HUES6 (cell line): ENCODE measurements around the gene WBP2.
A peak's percentile ranks its signal among the peaks of the same experiment; 100 is the strongest.

ENCODE experiments used
- H3K27ac ChIP-seq: 2 replicates; pipeline ENCODE4 v1.7.0; 2013; ENCODE audit warnings: low read depth, mild to moderate bottlenecking, low read length, inconsistent platforms
- H3K27me3 ChIP-seq: 2 replicates; pipeline ENCODE4 v1.6.1; 2013; ENCODE audit warnings: low read length; ENCODE audit not compliant: control insufficient read depth, insufficient read depth
- H3K36me3 ChIP-seq: 2 replicates; pipeline ENCODE4 v1.6.1; 2013; ENCODE audit warnings: low read length; ENCODE audit not compliant: control insufficient read depth, insufficient read depth
- H3K4me1 ChIP-seq: 2 replicates; pipeline ENCODE4 v1.6.1; 2013; ENCODE audit warnings: low read length; ENCODE audit not compliant: control insufficient read depth, insufficient read depth
- H3K4me3 ChIP-seq: 2 replicates; pipeline ENCODE4 v1.5.1; 2013; ENCODE audit warnings: low read depth, low read length
- H3K9ac ChIP-seq: one replicate; pipeline ENCODE4 v1.6.1; 2013; ENCODE audit warnings: mild to moderate bottlenecking, low read length
- H3K9me3 ChIP-seq: 2 replicates; pipeline ENCODE4 v1.6.1; 2013; ENCODE audit warnings: low read depth, low read length; ENCODE audit not compliant: control insufficient read depth, insufficient read depth

Gene WBP2

DNA sequence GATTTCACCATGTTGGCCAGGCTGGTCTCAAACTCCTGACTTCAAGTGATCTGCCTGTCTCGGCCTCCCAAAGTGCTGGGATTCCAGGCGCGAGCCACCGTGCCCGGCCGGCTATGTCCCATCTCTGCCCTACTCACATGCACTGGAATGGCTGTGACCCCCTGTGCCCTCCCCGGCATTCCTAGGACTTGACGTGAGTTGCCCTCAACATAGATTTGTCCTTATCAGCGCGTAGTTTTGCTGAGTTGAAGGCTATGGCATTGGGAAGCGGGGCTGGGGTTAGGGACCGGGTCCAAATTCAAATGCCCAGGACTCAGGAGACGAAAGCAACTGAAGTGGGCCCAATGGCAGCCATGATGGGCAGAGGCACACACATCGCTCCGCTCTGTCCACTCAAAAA, 16.7 kb downstream of the WBP2 start:
- Histone ChIP-seq H3K9me3 (no peaks in the 10 kb centered on the region), H3K9ac (no peak overlapping the region), H3K4me3 (no peak overlapping the region), H3K27me3 (no peaks in the 10 kb centered on the region), H3K36me3 (no peaks in the 10 kb centered on the region), H3K27ac (no peak overlapping the region), H3K4me1 (peaks cover 12% of the 10 kb centered on the region)

- no peaks in the 10 kb centered on the region for H3K27me3 ChIP-seq
- no peak overlapping the region for H3K4me3 ChIP-seq
- H3K9ac ChIP-seq = no peak overlapping the region
- H3K36me3 ChIP-seq = no peaks in the 10 kb centered on the region
- no peaks in the 10 kb centered on the region for H3K9me3 ChIP-seq
- peaks cover 16% of the 10 kb centered on the region for H3K4me1 ChIP-seq
- no peak overlapping the region for H3K27ac ChIP-seq
These were observed 17.2 kb downstream of the WBP2 start for GRCh38 chr17:75837899-75838298.

DNA sequence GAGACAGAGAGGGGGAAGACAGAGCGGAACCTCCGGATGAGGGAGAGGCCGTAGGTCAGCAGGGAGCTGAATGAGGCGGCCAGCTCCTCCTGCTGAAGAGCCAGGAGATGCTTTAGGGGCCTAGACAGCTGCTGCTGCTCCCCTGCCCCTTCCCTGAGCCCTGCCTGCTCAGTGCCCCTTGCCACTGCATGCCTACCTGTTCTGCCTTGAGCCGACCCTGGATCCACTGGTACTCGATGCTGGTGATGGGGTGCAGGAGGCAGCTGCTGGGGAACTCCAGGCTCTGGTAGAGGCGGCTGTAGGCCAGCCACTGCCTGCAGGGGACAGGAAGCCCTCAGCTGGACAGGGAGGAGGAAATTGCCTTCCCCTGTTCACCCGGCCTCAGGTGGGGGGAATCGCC, 18.5 kb downstream of the WBP2 start:
- Histone ChIP-seq H3K9ac (no peak overlapping the region), H3K4me1 (peaks cover 24% of the 10 kb centered on the region), H3K4me3 (no peak overlapping the region), H3K27me3 (no peaks in the 10 kb centered on the region), H3K36me3 (no peaks in the 10 kb centered on the region), H3K9me3 (no peaks in the 10 kb centered on the region), H3K27ac (no peak overlapping the region)

GRCh38 chr17:75835654-75835987, 19.5 kb downstream of the WBP2 start:
- Histone ChIP-seq H3K36me3 (no peaks in the 10 kb centered on the region), H3K9me3 (no peaks in the 10 kb centered on the region), H3K4me1 (peaks cover 30% of the 10 kb centered on the region), H3K4me3 (no peak overlapping the region), H3K9ac (no peak overlapping the region), H3K27ac (no peak overlapping the region), H3K27me3 (no peaks in the 10 kb centered on the region)

- Histone ChIP-seq H3K9me3 (no peaks in the 10 kb centered on the region), H3K27me3 (no peaks in the 10 kb centered on the region), H3K4me3 (no peak overlapping the region), H3K9ac (no peak overlapping the region), H3K27ac (no peak overlapping the region), H3K36me3 (no peaks in the 10 kb centered on the region), H3K4me1 (peaks cover 35% of the 10 kb centered on the region)
These were observed 20.0 kb downstream of the WBP2 start for GRCh38 chr17:75834928-75835653.

GRCh38 chr17:75834279-75834920, 20.7 kb downstream of the WBP2 start:
- Histone ChIP-seq H3K4me1 (peaks cover 35% of the 10 kb centered on the region), H3K27me3 (no peaks in the 10 kb centered on the region), H3K4me3 (no peak overlapping the region), H3K27ac (no peak overlapping the region), H3K9ac (no peak overlapping the region), H3K36me3 (no peaks in the 10 kb centered on the region), H3K9me3 (no peaks in the 10 kb centered on the region)

DNA sequence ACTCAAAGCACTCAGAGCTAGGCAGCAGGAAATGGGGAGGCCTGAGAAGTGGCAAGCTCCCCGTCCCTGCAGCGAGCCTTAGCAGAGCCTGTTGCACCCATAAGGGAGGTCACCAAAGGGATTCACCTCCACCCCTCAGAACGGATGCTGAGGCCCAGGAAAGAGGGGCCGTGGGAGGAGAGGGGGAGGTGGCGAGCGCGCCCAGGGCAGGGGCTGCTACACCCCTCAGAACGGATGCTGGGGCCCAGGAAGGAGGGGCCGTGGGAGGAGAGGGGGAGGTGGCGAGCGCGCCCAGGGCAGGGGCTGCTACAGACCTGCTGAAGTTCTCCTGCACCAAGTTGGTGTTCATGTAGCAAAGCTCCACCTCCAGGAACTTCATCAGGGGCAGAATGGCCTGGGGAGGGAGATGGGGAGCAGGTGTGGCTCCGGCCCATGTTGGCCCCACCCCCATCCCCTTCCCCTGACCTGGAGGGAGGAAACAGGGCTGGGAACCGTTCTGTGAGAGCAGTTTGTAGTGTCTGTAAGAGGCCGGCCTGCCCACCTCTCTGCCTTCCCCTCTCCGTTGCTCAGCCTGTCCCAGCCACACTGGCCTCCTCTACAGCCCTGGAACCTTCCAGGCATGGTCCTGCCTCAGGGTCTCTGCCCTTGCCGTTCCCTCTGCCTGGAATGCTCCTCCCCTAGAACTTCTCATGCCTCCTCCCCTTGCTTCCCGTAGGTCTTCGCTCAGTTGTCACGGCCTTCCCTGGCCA, 22.3 kb downstream of the WBP2 start:
- H3K36me3 ChIP-seq = no peaks in the 10 kb centered on the region
- no peaks in the 10 kb centered on the region for H3K27me3 ChIP-seq
- H3K9me3 ChIP-seq = no peaks in the 10 kb centered on the region
- peaks cover 42% of the 10 kb centered on the region for H3K4me1 ChIP-seq
- no peak overlapping the region for H3K27ac ChIP-seq
- H3K4me3 ChIP-seq = peak overlapping the region; percentile 37
- H3K9ac ChIP-seq = peak overlapping the region; percentile 19

DNA sequence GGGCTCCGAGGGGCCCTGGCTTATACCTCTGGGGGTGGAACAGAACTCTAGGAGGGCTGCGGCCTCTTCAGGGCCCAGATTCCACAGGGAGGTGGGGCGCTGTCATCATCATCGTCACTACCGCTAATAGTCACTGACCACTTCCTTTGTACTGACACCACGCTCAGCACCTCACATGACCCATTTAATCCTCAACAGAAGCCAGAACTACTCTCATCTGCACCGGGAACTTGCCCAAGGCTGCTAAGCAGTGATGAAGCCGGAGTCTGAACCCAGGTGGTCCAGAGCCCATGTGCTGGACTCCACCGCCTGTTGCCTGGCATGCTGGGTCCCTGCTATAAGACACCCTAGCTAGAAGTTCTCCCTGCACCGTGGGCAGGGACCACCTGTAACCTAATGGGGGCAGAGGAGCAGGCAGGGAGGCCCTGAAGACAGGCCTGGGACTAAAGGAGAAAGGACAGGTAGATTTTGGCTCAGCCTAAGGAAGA, 22.9 kb downstream of the WBP2 start:
- H3K4me1 ChIP-seq = peaks cover 47% of the 10 kb centered on the region
- H3K36me3 ChIP-seq = no peaks in the 10 kb centered on the region
- peak overlapping the region; percentile 37 for H3K4me3 ChIP-seq
- H3K9me3 ChIP-seq = no peaks in the 10 kb centered on the region
- no peaks in the 10 kb centered on the region for H3K27me3 ChIP-seq
- no peak overlapping the region for H3K27ac ChIP-seq
- H3K9ac ChIP-seq = peak overlapping the region; percentile 19

GRCh38 chr17:75831032-75831571, 24.0 kb downstream of the WBP2 start:
- Histone ChIP-seq H3K4me3 (peak overlapping the region; percentile 45), H3K4me1 (peaks cover 55% of the 10 kb centered on the region), H3K9ac (no peak overlapping the region), H3K27ac (no peak overlapping the region), H3K9me3 (no peaks in the 10 kb centered on the region), H3K36me3 (peaks cover 6% of the 10 kb centered on the region), H3K27me3 (no peaks in the 10 kb centered on the region)

DNA sequence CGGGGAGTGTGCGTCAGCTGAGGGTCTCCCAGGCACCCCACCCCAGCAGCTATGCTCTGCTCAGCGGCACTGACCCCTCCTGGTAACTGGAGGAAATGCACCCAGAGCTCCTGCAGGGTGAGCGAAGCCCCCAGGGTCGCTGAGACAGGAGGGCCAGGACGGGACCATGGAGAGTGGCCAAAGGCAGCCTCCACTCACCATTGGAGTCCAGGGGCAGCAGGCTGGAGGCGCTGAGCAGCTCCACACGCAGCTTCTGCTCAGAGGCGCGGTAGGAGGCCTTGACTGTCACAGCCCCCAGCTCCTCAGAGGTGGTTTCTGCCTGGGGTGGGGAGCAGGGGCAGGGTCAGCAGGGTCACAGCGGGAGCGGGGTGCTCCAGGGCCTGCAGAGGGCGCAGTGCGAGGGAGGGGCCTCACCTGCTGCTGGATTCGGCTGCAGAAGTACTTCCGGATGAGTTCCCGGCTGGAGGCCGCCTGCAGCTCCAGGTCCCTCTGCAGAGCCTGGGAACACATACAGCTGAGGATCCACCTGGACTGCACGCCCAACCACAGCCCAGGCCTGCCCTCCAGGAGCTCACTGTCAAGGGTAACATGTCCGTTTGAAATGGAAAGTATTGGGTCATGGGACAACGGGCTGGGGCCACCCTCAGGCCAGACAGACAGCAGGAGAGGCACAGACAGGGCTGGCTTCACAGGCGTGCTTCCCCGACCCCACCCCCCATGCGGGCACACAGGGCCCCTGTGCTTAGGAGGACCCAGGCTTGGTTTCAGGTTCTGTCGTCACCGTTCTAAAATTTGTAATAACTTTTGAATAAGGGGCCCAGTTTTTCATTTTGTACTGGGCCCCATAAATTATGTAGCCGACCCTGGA, 24.7 kb downstream of the WBP2 start:
- H3K9ac ChIP-seq = peak overlapping the region; percentile 22
- peaks cover 10% of the 10 kb centered on the region for H3K36me3 ChIP-seq
- H3K9me3 ChIP-seq = no peaks in the 10 kb centered on the region
- H3K27me3 ChIP-seq = no peaks in the 10 kb centered on the region
- H3K27ac ChIP-seq = peak overlapping the region; percentile 18; the same call in 1 of the 2 replicates
- peak overlapping the region; percentile 45 for H3K4me3 ChIP-seq
- peaks cover 50% of the 10 kb centered on the region for H3K4me1 ChIP-seq
